C4-2B (cell line): Measurements from ENCODE around the gene TM7SF3.

Experiments
- H3K27ac ChIP-seq: fragments of 450-650 bp; 2 replicates; pipeline ENCODE4 v1.5.1; 2017
- CTCF ChIP-seq: fragments of 450-650 bp; conservative IDR thresholded peaks from 2 replicates; pipeline ENCODE4 v1.5.1; 2017; ENCODE audit warnings: mild to moderate bottlenecking
- ZFX ChIP-seq: fragments of 450-650 bp; IDR thresholded peaks from 2 replicates; pipeline ENCODE4 v1.6.1; 2017

The TM7SF3 gene

GRCh38 chr12:26953447-26953846, 60.7 kb downstream of the TM7SF3 start:
- no peak for TF ChIP-seq ZFX
- TF ChIP-seq CTCF = no peak
- H3K27ac ChIP-seq = no peak overlapping the region

- H3K27ac ChIP-seq = no peak overlapping the region
- TF ChIP-seq ZFX (no peak), CTCF (no peak)
Observed at GRCh38 chr12:26948309-26948708, 65.9 kb downstream of the TM7SF3 start.

GRCh38 chr12:26941215-26941594, 73.0 kb downstream of the TM7SF3 start:
- no peak overlapping the region for H3K27ac ChIP-seq
- TF ChIP-seq CTCF (no peak), ZFX (no peak)

GRCh38 chr12:26940516-26941214, 73.5 kb downstream of the TM7SF3 start:
- H3K27ac ChIP-seq = no peak overlapping the region
- TF ChIP-seq CTCF (no peak), ZFX (no peak)

- no peak overlapping the region for H3K27ac ChIP-seq
- TF ChIP-seq CTCF (no peak), ZFX (no peak)
Observed at GRCh38 chr12:26939953-26940352, 74.2 kb downstream of the TM7SF3 start.

GRCh38 chr12:26939192-26939832, 74.9 kb downstream of the TM7SF3 start:
- H3K27ac ChIP-seq = peak overlapping the region; percentile 80
- TF ChIP-seq ZFX = no peak
- TF ChIP-seq CTCF = no peak

GRCh38 chr12:26938701-26939062, 75.5 kb downstream of the TM7SF3 start:
- TF ChIP-seq CTCF (no peak), ZFX (no peak; the same call in 1 of the 2 replicates)
- H3K27ac ChIP-seq = peak overlapping the region; percentile 80
